NCI-H146 (cell line): ENCODE measurements around the gene NBAS.

Source experiments
- DNase-seq: peaks from one replicate; lab custom pipeline; 2025; lab: John Stamatoyannopoulos, UW

Gene NBAS

DNA sequence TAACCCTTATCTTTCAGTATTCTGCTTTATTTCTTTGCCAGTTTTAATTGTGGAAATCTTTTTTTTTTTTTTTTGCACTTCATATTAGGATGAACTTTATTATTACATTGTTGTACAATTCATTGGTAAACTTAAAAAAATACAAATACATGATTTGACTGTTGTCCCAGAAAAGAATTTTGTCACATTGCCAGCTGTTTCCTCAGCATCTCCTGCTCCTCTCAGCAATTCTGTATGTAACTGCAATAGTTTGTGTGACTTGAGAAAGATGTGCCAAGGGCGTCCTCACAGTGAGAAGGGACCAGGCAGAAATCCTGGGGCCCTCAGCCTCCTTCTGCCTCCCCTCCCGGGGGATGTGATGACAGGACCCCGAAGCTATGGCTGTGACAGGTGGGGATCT lies 254.4 kb downstream of the NBAS start:
- DNase-seq: no peak

DNA sequence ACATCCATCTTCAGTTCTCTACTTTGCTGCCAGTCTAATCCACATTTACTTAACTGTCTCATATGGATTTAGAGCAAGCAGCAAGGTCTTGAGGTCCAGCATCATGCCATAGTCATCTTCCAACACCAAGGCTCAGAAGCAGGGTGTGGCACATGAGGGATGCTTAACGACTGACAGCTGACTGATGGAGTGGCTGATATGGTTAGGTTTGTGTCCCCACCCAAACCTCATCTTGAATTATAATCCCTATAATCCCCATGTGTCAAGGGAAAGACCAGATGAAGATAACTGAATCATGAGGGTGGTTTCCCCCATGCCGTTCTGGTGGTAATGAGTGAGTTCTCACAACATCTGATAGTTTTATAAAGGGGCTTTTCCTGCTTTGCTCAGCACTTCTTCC lies 257.3 kb downstream of the NBAS start:
- DNase-seq: no peak

- no peak for DNase-seq
Observed at GRCh38 chr2:15302154-15302553, 259.0 kb downstream of the NBAS start.

DNA sequence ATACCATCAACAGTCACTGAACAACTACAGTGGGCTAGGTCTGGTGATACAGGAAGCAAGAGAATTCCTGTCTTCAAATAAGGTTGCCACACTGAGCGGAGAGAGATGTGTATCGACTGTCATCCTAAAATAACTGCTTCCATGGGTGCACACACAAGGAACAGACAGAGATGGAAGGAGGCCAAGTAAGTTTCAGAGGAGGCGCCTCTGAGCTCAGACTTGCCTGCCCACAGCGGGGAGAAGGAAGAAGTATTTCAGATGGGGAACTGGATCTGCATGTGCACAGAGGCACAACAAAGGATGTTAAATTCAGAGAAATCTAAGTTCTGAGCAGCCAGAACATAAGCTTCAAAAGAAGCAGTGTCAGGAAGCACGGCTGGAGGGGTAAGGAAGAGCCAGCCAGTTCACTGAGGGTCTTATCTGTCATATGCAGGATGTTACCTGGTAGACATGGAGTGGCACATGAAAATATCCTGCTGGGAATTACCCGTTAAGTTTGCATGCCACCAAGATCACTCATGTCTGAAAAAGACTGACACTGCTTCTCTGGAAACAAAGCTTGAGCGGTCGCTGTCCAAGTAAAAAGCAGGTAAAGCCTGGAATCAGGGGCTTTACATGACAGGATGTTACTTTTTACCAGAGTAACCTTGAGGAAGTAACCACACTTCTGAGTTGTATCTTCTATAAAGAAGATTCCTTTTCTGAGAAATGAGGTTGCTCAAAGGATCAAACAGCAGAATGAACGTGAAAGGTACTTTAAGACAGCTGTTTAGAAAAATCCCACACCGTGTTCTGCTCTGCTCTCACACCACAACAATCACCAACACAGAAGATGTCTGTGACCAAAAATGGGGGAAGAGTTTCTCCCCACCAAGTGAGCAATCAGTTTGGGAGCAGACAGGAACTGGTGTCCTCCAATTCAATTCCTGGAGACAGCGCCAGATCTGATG lies 260.2 kb downstream of the NBAS start:
- DNase-seq: no peak

GRCh38 chr2:15299904-15300520 lies 261.1 kb downstream of the NBAS start:
- DNase-seq: no peak

- DNase-seq: no peak
Observed at GRCh38 chr2:15298770-15299169, 262.4 kb downstream of the NBAS start.

- no peak for DNase-seq
Observed at GRCh38 chr2:15293262-15293937, 267.7 kb downstream of the NBAS start.

DNA sequence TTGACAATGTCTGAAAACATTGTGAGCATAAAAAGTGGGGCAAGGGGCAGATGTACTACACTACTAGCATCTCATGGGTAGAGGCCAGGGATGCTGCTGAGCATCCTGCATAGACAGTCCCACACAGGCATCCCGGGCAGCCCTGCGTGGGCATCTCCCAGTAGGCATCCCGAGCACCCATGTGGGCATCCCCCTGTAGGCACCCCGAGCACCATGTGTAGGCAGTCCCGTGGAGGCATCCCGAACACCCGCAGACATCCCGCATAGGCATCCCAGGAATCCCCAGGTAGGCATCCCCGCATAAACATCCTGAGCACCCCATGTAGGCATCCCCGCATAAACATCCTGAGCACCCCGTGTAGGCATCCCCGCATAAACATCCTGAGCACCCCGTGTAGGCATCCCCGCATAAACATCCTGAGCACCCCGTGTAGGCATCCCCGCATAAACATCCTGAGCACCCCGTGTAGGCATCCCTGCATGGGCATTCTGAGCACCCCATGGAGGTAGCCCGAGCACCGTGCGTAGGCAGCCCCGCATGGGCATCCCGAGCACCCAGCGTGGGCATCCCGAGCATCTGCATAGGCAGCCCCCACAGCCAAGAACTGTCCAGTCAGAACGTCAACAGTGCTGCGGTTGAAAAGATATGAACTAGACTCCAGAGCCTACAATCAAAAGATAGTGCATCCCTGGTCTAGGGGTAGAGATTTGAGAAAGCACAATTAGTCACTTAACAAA lies 273.5 kb downstream of the NBAS start:
- no peak for DNase-seq

DNA sequence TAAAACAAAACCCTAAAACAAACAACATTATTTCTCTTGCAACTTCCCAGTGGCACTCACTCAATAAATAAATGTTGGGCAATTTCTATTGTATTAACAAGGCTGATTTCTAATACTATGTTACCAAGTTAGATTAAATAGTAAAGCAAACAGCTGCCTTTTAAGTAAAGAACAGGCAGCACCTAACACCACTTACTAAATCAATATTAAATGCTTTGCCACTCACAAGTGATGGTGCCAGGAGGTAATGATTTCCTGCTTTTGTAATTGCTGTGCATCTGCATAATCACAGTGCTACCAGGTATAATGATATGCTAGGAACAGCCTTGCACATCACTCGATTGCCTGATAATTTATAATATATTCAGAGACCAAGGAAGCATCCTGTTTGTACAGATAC lies 276.5 kb downstream of the NBAS start:
- peak; percentile 94 for DNase-seq

DNA sequence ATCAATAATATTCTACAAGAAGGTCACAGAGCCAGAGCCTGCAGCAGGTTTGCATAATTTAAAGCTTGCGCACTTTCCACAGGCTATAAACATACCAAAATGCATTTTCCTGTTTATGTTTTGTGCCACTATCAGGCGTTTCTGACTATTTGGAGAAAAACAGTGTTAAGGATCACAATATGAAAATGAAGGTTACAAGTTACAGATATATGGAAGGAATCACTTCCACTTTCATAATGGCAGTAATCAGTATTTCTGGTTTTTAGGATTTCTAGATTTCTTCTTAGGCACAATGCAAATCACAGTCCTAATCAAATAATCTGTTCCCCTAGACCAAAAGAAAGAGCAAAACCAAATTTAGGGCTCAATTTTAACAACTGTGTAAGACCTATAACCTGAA lies 279.5 kb downstream of the NBAS start:
- DNase-seq: no peak

GRCh38 chr2:15279201-15279876 lies 281.8 kb downstream of the NBAS start:
- DNase-seq: peak; percentile 29

DNA sequence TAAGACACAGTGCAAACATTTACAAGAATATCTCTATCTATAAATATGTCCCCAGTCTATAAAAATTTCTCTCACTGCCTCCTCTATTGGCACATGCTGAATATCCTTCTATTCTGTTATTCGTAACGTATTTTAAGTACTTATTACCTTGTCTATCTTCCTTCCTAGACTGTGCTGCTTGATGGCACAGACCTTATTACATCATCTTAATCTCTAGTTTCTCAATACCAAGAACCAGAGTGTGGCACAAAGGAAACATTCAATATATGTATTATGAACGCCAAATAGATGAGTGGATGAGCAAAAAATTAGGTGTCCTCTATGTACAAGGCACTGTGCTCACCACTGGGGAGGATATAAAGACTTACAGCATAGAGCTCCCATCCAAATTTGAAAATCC lies 282.8 kb downstream of the NBAS start:
- DNase-seq: no peak

GRCh38 chr2:15275346-15275745 lies 285.8 kb downstream of the NBAS start:
- DNase-seq: no peak

GRCh38 chr2:15273452-15273851 lies 287.7 kb downstream of the NBAS start:
- DNase-seq: no peak

DNA sequence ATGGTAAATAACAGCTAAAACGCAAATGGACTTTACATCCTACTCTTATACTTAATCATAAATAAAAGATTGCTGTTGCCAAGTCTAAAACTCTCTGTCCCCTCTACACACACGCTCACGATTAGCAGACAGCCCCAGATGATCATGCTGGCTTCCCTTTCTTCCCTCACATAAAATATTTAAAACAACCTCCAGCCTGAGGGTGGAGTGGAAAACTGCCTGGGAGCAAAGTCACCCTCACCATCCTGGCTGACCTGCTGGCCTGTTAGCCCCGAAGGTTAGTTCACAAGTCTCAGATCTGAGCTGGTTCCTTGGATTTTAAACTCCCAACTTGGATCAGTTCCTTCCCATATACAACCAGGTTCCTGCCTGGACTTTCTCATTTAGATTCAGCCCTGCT lies 288.2 kb downstream of the NBAS start:
- DNase-seq: no peak

- no peak for DNase-seq
Observed at GRCh38 chr2:15271941-15272542, 289.1 kb downstream of the NBAS start.

DNA sequence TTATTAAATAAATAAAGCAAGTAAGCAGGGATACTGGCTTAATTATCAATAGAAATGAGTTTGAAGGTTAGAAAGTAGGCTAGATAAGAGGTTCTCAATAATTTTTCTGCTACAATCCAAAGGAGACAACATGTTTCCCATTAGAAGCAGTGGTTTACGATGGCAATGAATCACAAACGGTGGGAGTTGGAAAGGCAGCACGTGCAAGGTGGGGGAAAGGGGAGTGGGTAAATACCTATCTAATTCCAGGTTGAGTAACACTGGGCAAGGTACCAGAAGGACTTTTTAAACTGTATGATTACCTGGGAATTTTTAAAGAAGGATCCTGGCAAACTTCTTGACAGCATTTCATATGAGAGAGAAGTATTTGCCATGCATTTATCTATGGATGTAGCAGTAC lies 289.9 kb downstream of the NBAS start:
- DNase-seq: peak; percentile 12

DNA sequence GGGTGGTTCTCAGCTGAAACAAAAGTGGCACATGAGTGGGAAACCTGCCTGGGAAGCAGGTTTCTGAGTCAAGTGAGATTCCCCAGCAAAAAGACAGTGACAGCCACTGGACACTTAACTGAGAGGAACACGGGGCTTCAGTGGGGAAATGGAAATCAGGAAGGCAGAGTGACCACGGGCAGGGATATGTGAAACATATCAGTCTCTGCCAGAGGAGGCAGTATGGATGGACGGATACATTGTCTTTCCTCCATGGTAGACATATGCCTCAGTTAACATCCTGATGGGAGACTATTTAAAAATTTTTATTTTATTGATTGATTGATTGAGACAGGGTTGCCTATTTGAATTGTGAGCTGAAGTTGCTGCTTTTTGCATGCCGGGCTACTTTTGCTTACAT lies 292.1 kb downstream of the NBAS start:
- DNase-seq: no peak

DNA sequence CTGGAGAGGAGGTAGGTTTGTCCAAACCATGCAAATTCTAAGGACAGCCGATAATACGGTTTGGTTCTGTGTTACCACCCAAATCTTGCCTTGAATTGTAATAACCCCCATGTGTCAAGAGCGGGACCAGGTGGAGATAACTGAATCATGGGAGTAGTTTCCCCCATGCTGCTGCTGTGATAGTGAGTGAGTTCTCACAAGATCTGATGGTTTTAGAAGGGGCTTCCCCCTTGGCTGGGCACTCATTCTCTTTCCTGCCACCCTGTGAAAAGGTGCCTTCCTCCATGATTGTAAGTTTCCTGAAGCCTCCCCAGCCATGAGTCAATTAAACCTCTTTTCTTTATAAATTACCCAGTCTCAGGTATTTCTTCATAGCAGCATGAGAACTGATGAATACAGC lies 295.2 kb downstream of the NBAS start:
- DNase-seq: no peak

GRCh38 chr2:15263976-15264685 lies 297.0 kb downstream of the NBAS start:
- no peak for DNase-seq

DNA sequence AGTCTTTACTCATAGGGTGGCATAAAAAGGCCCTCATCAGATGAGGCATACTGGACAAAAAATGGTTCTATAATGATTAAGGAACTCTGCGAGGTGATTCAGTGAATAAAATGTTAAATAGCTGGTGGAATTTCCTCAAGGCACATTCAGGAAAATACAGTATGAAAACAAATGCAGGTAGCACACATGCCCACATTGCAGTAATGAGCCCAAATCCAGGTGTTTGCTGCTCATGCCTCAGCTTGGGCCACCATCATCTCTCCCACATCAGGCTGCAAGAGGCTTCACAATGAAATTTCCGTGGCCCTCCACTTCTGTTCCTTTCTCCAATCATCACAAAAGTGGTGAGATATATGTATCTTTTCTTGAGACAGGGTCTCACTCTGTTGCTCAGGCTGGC lies 298.3 kb downstream of the NBAS start:
- no peak for DNase-seq
